Activated CD8-positive, alpha-beta T cell treated with anti-CD3 and anti-CD28 coated beads, Interleukin-2, amount 10 ng/mL, durations not matched to agents 7 days and 5 days (primary cell): ENCODE data around the gene MINPP1. TPM values are rescaled to one million over a fixed set of nuclear protein-coding genes. Genes with fewer than 3 reads are reported as not detected.
"Not testable (repeated sequence)": the region's sequence is repeated elsewhere in the genome, so short reads cannot be mapped to it uniquely, and the experiment has no call there.

ENCODE experiments used
- ATAC-seq: fragments of 150-1000 bp; cut with Tn5 transposase; one replicate; pipeline ENCODE4 v1.10.0; 2021; ENCODE audit warnings: moderate library complexity
- CTCF ChIA-PET: fragments of 350-600 bp; sonication (Branson Sonifier 250); formaldehyde crosslinking; loops from one replicate; lab custom pipeline; 2021; ENCODE audit warnings: antibody characterized with exemption; lab: Charles Lee
- POLR2A ChIA-PET: fragments of 350-600 bp; sonication (Branson Sonifier 250); formaldehyde crosslinking; loops from one replicate; lab custom pipeline; 2021; ENCODE audit warnings: antibody characterized with exemption; lab: Charles Lee
- DNase-seq: peaks from one replicate; pipeline ENCODE4 v3.0.0-alpha.2; 2020
- H3K27ac Mint-ChIP-seq: one replicate; pipeline ENCODE4 v1.8.0; 2021; ENCODE audit warnings: mild to moderate bottlenecking, mixed read lengths
- H3K27me3 Mint-ChIP-seq: one replicate; pipeline ENCODE4 v1.8.0; 2021; ENCODE audit warnings: low read depth, mixed read lengths
- H3K36me3 Mint-ChIP-seq: one replicate; pipeline ENCODE4 v1.8.0; 2021; ENCODE audit warnings: low read depth, mixed read lengths
- H3K4me1 Mint-ChIP-seq: one replicate; pipeline ENCODE4 v1.8.0; 2021; ENCODE audit warnings: low read depth, mixed read lengths
- H3K4me3 Mint-ChIP-seq: one replicate; pipeline ENCODE4 v1.8.0; 2021; ENCODE audit warnings: mild to moderate bottlenecking, mixed read lengths
- H3K9me3 Mint-ChIP-seq: one replicate; pipeline ENCODE4 v1.8.0; 2022; ENCODE audit warnings: mixed read lengths; ENCODE audit not compliant: insufficient read depth
- total RNA-seq, 2 experiments: library from RNA; stranded (reverse); gene quantifications; one replicate each; pipeline ENCODE4 v1.2.3, GENCODE V29; 2021

The MINPP1 gene
- 1 to 10 TPM; 8.0 TPM for total RNA-seq

DNA sequence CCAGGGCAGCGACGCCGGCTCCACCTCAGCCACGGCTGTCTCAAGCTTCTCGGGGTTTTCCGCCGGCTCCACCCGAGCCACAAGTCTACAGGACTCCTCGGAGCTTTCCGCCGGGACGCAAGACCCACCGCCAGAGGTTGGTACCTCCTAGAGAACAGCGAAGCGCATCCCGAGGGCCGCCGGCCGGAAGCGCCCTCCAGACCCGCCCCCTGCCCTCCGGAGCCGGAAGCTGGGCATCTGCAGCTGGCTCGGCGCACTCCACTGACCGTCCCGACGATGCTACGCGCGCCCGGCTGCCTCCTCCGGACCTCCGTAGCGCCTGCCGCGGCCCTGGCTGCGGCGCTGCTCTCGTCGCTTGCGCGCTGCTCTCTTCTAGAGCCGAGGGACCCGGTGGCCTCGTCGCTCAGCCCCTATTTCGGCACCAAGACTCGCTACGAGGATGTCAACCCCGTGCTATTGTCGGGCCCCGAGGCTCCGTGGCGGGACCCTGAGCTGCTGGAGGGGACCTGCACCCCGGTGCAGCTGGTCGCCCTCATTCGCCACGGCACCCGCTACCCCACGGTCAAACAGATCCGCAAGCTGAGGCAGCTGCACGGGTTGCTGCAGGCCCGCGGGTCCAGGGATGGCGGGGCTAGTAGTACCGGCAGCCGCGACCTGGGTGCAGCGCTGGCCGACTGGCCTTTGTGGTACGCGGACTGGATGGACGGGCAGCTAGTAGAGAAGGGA is at the start of gene MINPP1:
Gene MINPP1, plus strand, starts transcription at position 254 of the 726 bp plus-strand sequence. Its CDS starts 23 bp downstream, at position 277.
- Mint-ChIP-seq H3K9me3 (no peaks in the 10 kb centered on the region), H3K4me3 (peak within 1 kb of the TSS; percentile 83), H3K27me3 (peaks cover 12% of the 10 kb centered on the region), H3K27ac (peak within 1 kb of the TSS; percentile 80), H3K4me1 (peaks cover 33% of the 10 kb centered on the region), H3K36me3 (peaks cover 9% of the 10 kb centered on the region)
- DNase-seq (peak; percentile 75), ATAC-seq (peak; percentile 90)
- CTCF ChIA-PET = interaction anchor here (1.3 to 2.0 kb wide), 3 partner anchors 9 to 411 kb away, joined by 3 to 5 read pairs (median 4); no protein-coding TSS in a partner anchor
- POLR2A ChIA-PET = interaction anchor here (0.7 to 1.4 kb wide), 4 partner anchors 14 to 815 kb away, joined by 3 to 5 read pairs (median 3); partner anchors contain the start of genes KLLN and PTEN

GRCh38 chr10:87456586-87457220 is 48.0 kb upstream of the MINPP1 start:
- H3K36me3 Mint-ChIP-seq, H3K9me3 Mint-ChIP-seq, H3K27me3 Mint-ChIP-seq, DNase-seq, POLR2A ChIA-PET, H3K4me3 Mint-ChIP-seq, CTCF ChIA-PET, H3K4me1 Mint-ChIP-seq, ATAC-seq, H3K27ac Mint-ChIP-seq: not testable (repeated sequence)

DNA sequence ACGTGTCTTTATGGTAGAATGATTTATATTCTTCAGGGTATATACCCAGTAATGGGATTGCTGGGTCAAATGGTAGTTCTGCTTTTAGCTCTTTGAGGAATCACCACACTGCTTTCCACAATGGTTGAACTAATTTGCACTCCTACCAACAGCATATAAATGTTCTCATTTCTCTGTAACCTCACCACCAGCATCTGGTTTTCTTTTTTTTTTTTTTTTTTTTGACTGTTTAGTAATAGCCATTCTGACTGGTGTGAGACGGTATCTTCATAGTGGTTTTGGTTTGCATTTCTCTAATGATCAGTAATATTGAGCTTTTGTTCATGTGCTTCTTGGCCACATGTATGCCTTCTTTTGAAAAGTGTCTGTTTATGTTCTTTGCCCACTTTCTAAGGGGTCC is 42.9 kb upstream of the MINPP1 start:
- DNase-seq, H3K4me1 Mint-ChIP-seq, POLR2A ChIA-PET, H3K36me3 Mint-ChIP-seq, CTCF ChIA-PET, ATAC-seq, H3K4me3 Mint-ChIP-seq, H3K27me3 Mint-ChIP-seq, H3K27ac Mint-ChIP-seq, H3K9me3 Mint-ChIP-seq: not testable (repeated sequence)

GRCh38 chr10:87466849-87467248 is 37.8 kb upstream of the MINPP1 start:
- CTCF ChIA-PET, DNase-seq, H3K27ac Mint-ChIP-seq, POLR2A ChIA-PET, H3K36me3 Mint-ChIP-seq, H3K4me3 Mint-ChIP-seq, ATAC-seq, H3K27me3 Mint-ChIP-seq, H3K9me3 Mint-ChIP-seq, H3K4me1 Mint-ChIP-seq: not testable (repeated sequence)

DNA sequence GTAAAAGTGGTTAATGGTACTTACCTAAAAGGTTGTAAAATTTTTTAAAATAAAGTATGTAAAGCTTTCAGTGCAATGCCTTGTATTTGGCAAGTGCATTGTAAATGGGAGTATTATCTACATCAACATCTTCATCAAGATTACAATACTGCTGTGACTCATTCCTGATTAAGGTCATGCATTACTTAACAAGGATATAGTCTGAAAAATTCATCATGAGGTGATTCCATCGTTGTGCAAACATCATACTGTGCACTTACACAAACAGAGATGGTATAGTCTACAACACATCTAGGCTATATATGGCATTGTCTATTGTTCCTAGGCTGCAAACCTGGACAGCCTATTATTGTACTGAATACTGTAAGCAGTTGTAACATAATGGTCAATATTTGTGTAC is 16.0 kb upstream of the MINPP1 start:
- CTCF ChIA-PET, POLR2A ChIA-PET, H3K4me3 Mint-ChIP-seq, ATAC-seq, H3K36me3 Mint-ChIP-seq, H3K4me1 Mint-ChIP-seq, H3K9me3 Mint-ChIP-seq, H3K27me3 Mint-ChIP-seq, H3K27ac Mint-ChIP-seq, DNase-seq: not testable (repeated sequence)

DNA sequence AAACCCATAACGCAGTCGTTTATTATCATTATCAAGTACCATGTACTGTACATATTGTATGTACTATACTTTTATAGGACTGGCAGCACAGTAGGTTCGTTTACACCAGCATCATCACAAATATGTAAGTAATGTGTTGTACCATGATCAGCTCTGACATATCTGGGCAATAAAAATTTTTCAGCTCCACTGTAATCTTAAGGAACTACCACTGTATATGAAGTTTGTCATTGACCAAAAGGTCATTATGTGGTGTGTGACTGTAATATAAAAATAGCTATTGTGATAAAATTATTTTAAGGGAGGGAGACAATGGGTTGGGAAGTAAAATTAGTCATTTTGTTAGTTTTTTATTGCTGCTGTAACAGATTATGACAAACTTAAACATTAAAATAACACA is 14.4 kb upstream of the MINPP1 start:
- H3K27ac Mint-ChIP-seq, H3K27me3 Mint-ChIP-seq, H3K9me3 Mint-ChIP-seq, CTCF ChIA-PET, ATAC-seq, H3K4me1 Mint-ChIP-seq, H3K4me3 Mint-ChIP-seq, POLR2A ChIA-PET, DNase-seq, H3K36me3 Mint-ChIP-seq: not testable (repeated sequence)

- not testable (repeated sequence) for H3K27me3 Mint-ChIP-seq
Measured at GRCh38 chr10:87492450-87492849, 12.2 kb upstream of the MINPP1 start.

DNA sequence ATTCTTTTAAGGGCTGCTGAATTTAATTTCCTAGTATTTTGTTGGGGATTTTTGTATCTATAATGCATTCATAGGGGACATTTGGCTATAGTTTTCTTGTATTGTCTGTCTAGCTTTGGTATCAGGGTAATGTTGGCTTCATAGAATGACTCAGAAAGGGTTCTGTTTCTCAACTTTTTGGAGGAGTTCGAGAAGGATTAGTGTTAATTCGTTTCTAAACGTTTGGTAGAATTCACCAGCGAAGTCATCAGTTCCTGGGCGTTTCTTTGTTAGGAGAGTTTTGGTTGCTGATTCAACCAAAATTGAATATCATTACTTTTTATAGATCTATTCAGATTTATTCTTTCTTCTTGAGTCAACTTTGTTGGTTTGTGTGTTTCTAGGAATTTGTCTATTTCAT is 9.2 kb upstream of the MINPP1 start:
- POLR2A ChIA-PET, H3K4me1 Mint-ChIP-seq, H3K4me3 Mint-ChIP-seq, DNase-seq, ATAC-seq, H3K27ac Mint-ChIP-seq, H3K27me3 Mint-ChIP-seq, H3K36me3 Mint-ChIP-seq, CTCF ChIA-PET, H3K9me3 Mint-ChIP-seq: not testable (repeated sequence)

More at GRCh38 chr10:87492450-87492849, 12.2 kb upstream of the MINPP1 start:
- H3K27ac Mint-ChIP-seq, H3K36me3 Mint-ChIP-seq, CTCF ChIA-PET, DNase-seq, POLR2A ChIA-PET, ATAC-seq, H3K4me1 Mint-ChIP-seq, H3K9me3 Mint-ChIP-seq, H3K4me3 Mint-ChIP-seq: not testable (repeated sequence)

DNA sequence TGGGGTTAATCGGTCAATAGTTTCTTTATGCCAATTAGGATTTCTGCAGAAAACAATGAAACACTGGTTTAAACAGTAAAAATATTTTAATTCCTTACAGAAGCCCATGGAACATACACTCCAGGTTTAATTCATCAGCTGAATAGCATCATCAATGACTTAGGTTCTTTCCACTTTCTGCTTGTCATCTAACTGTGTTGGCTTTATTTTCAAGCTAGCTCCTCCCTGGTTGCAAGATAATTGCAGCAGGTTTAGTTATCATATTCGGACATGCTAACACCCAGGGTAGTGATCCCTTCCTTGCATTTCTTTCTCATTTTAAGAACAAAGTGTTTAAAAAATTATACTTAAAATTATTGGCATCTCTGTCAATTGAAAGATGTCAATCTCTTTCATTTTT is 7.3 kb upstream of the MINPP1 start:
- peaks cover 16% of the 10 kb centered on the region for H3K27me3 Mint-ChIP-seq
- not testable (repeated sequence) for H3K4me1 Mint-ChIP-seq

GRCh38 chr10:87498106-87498789 is 6.4 kb upstream of the MINPP1 start:
- peaks cover 14% of the 10 kb centered on the region for H3K27me3 Mint-ChIP-seq
- DNase-seq, H3K4me1 Mint-ChIP-seq, CTCF ChIA-PET, H3K9me3 Mint-ChIP-seq, H3K36me3 Mint-ChIP-seq, POLR2A ChIA-PET, H3K27ac Mint-ChIP-seq, H3K4me3 Mint-ChIP-seq, ATAC-seq: not testable (repeated sequence)

More for the DNA sequence above, 7.3 kb upstream of the MINPP1 start:
- DNase-seq, POLR2A ChIA-PET, ATAC-seq, H3K36me3 Mint-ChIP-seq, CTCF ChIA-PET, H3K9me3 Mint-ChIP-seq, H3K27ac Mint-ChIP-seq, H3K4me3 Mint-ChIP-seq: not testable (repeated sequence)

GRCh38 chr10:87500646-87501048 is 4.0 kb upstream of the MINPP1 start:
- H3K36me3 Mint-ChIP-seq = no peaks in the 10 kb centered on the region
- H3K4me3 Mint-ChIP-seq = no peak overlapping the region
- ChIA-PET POLR2A (no interaction called here), CTCF (no interaction called here)
- peaks cover 15% of the 10 kb centered on the region for H3K27me3 Mint-ChIP-seq
- no peak overlapping the region for H3K27ac Mint-ChIP-seq
- H3K9me3 Mint-ChIP-seq = no peaks in the 10 kb centered on the region
- DNase-seq = no peak
- H3K4me1 Mint-ChIP-seq = peaks cover 9% of the 10 kb centered on the region
- ATAC-seq = no peak

GRCh38 chr10:87503401-87503800 is 1.3 kb upstream of the MINPP1 start:
- CTCF ChIA-PET = interaction anchor here (2.0 kb wide), 1 partner anchor 30 kb away, joined by 5 read pairs; no protein-coding TSS in a partner anchor

More at GRCh38 chr10:87503401-87503800, 1.3 kb upstream of the MINPP1 start:
- ATAC-seq (no peak), DNase-seq (no peak)
- POLR2A ChIA-PET = interaction anchor here (0.6 kb wide), 1 partner anchor 310 kb away, joined by 3 read pairs; no protein-coding TSS in a partner anchor
- peaks cover 12% of the 10 kb centered on the region for H3K27me3 Mint-ChIP-seq
- no peak overlapping the region for H3K27ac Mint-ChIP-seq
- H3K4me1 Mint-ChIP-seq = peaks cover 29% of the 10 kb centered on the region
- peaks cover 1% of the 10 kb centered on the region for H3K36me3 Mint-ChIP-seq
- H3K4me3 Mint-ChIP-seq = no peak overlapping the region
- no peaks in the 10 kb centered on the region for H3K9me3 Mint-ChIP-seq
